ENCODE data around the gene MMP8.
"Not testable (repeated sequence)": the region's sequence is repeated elsewhere in the genome, so short reads cannot be mapped to it uniquely, and the experiment has no call there.

The MMP8 gene

DNA sequence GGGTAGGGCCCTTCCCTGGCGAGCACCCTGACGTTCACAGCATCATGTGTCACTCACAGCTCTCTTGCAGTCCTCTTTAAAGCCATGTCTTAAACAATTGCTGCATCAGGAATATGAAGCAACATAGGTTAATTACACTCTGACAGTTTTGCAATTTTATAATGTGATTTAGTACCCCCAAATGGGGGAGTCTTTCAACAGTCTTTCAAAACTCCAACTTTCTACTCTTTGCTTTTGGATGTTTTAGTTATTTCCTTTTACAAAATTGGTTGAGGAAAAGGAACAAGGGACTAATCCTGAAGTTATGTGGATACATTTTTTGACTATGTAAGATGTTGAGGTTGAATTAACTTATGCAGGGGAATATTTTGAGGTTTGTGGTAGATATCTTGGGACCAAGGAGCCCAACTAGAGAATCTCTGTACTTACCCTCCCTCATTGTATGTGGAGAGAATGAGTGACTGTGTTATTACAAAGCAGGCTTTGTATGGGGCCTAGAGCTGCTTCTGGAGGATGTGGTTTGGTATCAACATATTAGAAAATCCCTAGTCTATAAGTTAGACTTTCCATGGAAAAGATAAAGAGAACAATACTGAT, at the start of gene MMP8:
Gene MMP8 (minus strand): TSS at position 51 of the 597 bp plus-strand sequence. CDS start 99 bp downstream, outside the sequence.
- no peak for DNase-seq (ENCODE audit: low read depth)

DNA sequence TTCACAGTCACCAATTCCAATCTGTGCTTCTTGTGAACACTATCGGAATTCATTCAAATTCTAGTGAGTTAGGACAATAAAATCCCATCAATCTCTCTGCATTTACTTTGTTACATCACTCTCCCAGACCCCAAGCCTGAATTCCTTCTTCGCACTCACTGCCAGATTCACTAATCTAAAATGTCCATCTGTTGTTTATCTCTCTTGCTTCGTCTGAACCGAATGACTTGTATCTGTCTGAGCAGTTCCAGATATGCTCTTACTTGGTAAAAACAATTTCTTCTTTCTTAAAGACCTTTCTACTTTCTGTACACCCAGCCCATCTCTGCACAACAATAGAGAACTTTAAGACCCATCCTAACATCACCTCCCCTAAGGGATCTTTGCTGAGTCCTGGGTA, 48.6 kb upstream of the MMP8 start:
- no peak for DNase-seq (ENCODE audit: low read depth)

GRCh38 chr11:102771351-102771750, 46.6 kb upstream of the MMP8 start:
- no peak for DNase-seq (ENCODE audit: low read depth)

DNA sequence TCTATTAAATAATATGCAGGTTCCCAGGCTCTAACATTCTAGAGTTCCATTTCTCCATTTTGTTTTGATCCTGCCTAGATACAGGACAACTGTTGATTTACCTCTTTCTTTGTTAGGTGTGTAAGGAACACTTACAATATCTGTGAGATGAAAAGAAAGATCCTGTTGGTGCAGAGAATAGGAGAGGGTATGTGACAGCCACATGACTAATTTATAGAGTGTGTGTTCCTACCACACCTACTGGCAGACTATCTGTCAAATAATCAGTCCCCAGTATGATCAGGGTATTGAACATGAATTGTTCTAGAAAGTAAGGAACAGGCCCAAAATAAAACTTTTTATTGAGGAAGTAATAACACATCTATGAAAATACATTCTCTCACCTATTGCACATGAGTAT, 45.4 kb upstream of the MMP8 start:
- no peak for DNase-seq (ENCODE audit: low read depth)

DNA sequence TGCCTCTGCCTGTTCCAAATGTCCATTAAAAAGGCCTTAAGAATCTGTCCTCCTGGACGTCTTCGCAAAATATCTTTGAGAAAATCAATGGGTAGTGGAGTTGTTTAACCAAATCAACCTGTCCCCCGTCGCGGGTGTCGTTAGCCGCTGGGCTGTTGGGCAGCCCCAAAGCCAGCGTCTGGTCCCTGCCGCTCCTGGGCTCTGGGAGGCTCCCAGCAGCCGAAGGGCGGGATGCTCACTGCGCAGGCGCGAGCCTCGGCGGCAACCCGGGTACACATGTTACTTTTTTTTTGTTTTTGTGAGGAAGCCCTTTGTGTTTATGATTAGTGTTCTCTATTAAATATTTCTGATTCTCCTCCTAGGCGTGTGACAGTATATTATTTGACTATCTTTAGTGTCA, 43.0 kb upstream of the MMP8 start:
- DNase-seq (ENCODE audit: low read depth), result no peak

DNA sequence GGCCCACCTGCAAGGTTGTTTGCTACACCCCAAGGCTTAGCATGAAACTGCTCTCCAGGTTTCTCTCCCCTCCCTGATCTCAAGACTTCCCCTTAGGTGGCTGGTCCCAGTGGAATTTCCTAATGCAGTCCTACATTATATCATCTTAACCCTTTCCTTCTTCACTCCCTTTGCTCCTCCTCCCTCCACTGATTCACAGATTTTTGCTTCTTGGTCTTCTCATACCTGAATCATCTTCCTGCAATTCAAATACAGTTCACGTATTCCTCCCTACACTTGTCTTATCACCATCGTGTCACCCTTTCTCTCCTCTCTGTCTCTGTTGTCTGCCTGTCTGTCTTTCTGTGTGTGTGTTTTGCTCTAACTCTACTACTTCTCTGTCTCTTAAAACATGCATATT, 38.7 kb upstream of the MMP8 start:
- DNase-seq (ENCODE audit: low read depth), result no peak

DNA sequence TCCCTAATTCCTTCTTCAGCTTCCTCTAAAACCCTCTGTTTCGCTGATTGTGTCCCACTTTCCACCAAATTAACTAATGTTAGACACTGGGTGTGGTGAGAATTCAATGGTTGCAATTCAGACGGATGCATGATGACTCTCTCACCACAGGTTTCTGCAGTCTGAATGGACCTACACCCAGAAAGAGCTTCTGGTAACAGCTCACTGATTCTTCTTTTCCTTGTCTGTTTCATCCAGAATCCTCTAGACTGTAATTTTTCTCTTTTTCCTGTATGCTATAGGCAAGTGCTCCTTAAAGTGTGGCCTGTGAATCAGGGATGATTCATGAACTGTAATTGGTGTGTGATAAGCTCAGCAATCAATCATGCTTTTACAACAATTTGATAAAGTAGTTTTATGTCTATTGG, 37.6 kb upstream of the MMP8 start:
- no peak for DNase-seq (ENCODE audit: low read depth)

- DNase-seq (ENCODE audit: low read depth), result no peak
These were observed 37.0 kb upstream of the MMP8 start for GRCh38 chr11:102761646-102762238.

- no peak for DNase-seq (ENCODE audit: low read depth)
These were observed 35.7 kb upstream of the MMP8 start for GRCh38 chr11:102760344-102761035.

DNA sequence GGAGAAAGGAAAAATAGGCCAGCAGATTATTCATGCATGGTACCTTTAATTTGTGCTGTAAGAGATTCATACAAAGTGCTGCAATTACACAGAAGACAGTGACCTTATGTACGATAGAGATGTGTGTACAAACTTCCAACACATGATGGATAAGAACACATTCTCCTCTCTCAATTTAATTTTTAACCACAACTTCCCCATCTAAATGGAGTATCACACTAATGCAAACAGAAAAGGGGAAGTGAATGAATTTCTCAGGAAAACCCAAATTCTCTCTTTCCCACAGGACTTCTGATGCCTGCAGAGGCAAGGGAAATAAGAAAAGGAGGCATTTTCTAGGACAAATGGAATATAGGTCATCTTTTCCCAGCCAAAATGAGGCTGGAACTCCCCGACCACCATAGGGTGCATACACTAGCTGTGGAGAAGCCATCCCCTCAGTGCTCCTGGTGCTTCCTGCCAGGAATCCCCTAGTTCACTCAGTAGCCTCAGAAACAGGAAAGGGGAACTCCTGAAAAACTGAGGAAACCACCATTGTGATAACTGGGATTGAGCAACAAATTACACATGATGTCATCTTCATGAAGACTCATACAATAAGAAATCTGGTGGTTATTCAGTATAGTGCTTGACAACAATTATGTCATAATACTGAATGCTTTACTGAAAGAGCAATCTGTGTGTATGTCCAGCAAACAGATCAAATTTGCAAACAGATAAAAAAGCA, 33.2 kb upstream of the MMP8 start:
- no peak for DNase-seq (ENCODE audit: low read depth)

DNA sequence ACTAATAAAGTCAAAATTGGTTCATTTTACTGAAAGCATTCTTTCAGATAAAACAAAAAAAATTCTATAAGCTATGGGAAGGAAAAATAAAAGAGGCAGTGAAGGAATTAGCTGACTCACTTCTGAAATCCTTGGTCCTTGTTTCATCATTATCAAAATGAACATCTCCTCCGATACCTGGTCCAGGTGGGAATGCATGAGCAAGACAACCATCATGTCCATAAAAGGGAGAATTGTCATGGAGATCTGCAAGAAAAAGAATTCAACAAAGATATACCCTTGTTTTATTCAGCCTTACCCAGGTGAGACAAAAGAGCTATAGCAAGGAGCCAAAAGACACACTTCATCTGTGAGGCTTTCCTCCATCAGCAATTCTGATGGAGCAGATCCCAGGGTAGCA, 28.5 kb upstream of the MMP8 start:
- DNase-seq (ENCODE audit: low read depth), result no peak

DNA sequence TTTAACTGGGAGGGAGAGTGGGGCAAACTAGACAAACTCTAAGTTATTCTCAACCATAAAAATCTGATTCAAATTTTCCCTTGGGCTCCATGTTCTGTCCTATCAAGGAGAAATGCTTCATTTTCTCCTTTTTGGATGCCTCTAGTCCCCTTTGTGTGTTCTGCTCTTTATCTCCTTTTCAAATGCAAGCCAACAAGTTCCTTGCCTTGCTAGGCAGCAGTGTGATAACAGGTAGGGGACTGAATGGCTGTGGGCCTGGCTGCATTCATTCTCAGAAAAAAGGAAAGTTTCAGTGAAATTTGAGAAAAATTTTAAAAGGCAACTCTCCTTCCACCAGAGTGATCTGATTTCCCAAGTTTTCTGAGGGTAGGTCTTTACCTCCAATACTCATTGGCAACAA, 26.9 kb upstream of the MMP8 start:
- DNase-seq (ENCODE audit: low read depth), result no peak

DNA sequence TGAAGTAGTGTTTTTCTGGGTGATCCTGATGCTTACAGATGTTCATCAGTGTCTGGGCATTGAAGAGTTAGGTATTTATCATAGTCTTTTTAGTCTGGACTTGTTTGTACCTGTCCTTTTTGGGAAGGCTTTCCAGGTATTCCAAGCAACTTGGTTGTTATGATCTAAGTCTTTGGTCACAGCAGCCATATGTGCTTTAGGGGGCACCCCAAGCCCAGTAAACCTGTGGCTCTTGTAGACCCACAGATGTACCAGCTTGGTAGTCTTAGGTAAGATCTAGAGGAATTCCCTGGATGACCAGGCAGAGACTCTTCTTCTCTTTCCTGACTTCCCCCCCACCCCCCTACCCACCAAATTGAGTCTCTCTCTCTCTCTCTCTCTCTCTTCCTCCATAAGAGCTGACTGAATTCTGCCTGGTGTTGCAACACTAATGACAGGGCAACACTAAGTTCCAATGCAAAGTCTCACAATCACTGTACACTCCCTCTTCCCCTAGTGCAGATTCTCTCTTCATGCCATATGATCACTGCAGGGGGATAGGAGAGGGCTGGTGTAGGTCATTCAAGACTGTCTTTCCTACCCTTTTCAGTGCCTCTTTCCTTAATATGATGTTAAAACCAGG, 24.5 kb upstream of the MMP8 start:
- no peak for DNase-seq (ENCODE audit: low read depth)

- not testable (repeated sequence) for DNase-seq (ENCODE audit: low read depth)
These were observed 22.2 kb upstream of the MMP8 start for GRCh38 chr11:102746746-102747578.

DNA sequence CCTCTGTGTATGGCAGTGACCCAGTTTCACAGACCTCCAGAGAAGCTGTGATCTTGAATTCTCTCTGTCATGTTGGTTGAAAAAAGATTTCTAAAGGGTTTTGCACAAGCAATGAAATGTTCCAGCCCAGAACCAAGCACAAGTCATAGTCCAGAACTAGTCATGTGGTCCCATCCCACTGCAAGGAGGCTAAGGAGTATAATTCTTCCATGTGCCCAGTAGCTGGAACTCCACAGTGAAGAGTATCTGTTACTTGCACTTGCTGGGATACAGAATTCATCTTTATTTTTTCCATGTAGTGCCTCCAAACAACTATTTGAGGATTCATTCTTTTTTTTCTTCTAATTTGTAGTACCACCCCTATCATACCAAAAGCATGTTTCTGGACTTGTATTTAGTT, 9.9 kb upstream of the MMP8 start:
- DNase-seq (ENCODE audit: low read depth), result no peak

DNA sequence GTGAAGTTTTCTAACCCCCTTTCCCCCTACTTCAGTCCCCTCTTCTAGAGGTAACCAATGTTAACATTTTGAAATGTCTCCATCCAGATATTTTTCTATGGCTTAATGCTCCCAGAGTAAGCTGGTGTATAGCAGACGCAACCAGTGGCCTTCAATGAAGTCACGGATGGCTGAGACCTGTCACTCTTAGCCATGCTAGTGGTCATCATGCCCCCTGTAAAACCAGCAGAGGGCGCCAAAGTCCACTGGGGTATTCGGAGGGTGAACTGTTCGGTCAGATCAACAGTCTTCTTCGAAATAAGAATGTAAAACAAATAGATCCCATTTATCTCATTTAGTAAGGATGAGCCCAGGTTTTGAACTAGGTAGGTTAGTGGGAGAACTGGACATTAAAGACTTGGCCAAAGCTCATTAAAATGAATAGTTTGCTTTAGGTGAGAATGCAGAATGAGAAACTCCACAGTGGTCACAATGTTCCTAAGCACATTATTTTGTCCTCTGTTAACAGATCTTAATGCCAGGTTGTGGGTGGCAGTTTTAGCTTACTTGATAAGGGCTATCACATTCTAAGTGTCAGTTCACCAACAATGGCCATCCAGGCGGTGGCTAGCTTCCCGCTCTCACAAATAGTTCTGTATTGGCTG, 8.6 kb upstream of the MMP8 start:
- DNase-seq (ENCODE audit: low read depth), result no peak

- not testable (repeated sequence) for DNase-seq (ENCODE audit: low read depth)
These were observed 6.2 kb upstream of the MMP8 start for GRCh38 chr11:102730944-102731343.

DNA sequence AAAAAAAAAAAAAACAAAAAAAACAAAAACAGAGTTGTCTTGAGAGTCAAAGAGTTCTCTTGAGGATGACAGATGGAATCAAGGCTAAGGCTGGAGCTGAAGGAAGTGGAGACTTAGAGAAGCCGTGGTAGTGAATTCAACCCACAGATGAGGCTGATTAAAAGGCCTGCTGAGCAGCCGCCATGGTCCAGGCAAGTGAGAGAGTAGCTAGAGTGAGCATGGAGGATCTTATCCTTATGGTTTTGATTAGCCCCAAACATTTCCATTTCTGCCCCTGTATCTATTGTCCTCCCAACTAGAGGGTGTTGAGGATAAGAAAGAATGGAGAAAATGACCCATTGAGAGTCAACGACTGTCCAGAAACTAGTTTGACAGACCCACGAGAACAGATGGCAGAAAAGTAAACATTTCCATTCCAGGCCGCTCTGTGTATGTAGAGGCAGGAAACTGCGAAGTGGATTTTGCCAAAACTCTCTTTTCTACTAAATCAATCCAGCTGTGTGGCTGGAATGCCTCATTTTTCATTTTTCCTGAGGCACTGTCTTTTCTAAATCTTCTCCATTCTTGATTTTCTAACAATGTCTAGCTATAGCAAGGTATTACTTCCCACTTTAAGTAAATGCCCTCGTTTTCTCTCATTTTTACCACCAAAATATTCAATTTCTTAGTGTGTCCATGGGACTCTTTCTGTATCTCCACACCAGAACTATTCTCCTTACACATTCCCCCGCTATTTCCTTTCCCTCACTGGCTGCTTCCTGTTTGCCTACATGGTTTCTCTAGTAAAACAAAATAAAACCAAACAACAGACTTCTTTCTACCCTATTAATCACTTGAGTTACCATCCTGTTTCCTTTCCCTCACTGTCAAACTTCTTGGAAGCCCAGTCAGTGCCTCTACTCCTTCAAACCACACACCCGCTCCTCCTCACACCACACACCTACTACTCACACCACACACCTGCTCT, 5.4 kb upstream of the MMP8 start:
- DNase-seq (ENCODE audit: low read depth), result no peak

GRCh38 chr11:102727890-102728289, 3.1 kb upstream of the MMP8 start:
- no peak for DNase-seq (ENCODE audit: low read depth)

DNA sequence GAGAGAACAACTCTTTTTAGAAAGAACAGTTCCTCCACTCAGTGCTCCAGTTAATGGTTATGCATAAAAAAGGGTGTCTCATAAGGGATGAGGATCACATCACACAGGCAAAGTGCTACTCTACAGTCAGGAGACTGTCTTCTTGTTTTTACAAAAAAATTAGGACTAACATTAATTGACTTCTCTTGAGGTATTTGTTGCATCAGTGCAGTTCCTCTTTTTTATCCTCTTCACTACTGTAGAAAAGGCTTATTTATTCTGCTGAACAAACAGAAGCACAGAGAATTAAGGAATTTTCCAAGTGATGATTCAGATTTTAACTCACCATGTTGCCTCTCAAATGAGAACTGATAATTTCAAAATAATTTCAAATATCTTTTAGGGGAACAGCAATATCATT, 1.9 kb downstream of the MMP8 start:
- DNase-seq (ENCODE audit: low read depth), result no peak
